Muscle layer of duodenum (tissue), 2 donors: ENCODE data around the gene TECR.
"Not testable (repeated sequence)": the region's sequence is repeated elsewhere in the genome, so short reads cannot be mapped to it uniquely, and the experiment has no call there.

Experiments
- H3K27ac ChIP-seq: one replicate; pipeline ENCODE4 v1.7.0; 2013; ENCODE audit warnings: mild to moderate bottlenecking, low read length
- H3K27me3 ChIP-seq: one replicate; pipeline ENCODE4 v1.7.0; 2013; ENCODE audit warnings: low read depth, mild to moderate bottlenecking, control low read depth, low read length
- H3K36me3 ChIP-seq, 2 donors: one replicate each; pipeline ENCODE4 v1.7.0; 2013; ENCODE audit warnings: low read length in 2 of 2, control low read depth in 1 of 2, mild to moderate bottlenecking in 1 of 2; ENCODE audit not compliant: insufficient read depth in 2 of 2, control insufficient read depth in 1 of 2
- H3K4me1 ChIP-seq, 2 donors: one replicate each; pipeline ENCODE4 v1.7.0; 2013; ENCODE audit warnings: low read length in 2 of 2, mild to moderate bottlenecking in 2 of 2, control low read depth in 1 of 2, moderate library complexity in 1 of 2; ENCODE audit not compliant: insufficient read depth in 2 of 2, control insufficient read depth in 1 of 2
- H3K4me3 ChIP-seq, 2 donors: one replicate each; pipeline ENCODE4 v1.7.0; 2013; ENCODE audit warnings: low read length in 2 of 2, low read depth in 1 of 2, mild to moderate bottlenecking in 1 of 2
- H3K9me3 ChIP-seq, 2 donors: one replicate each; pipeline ENCODE4 v1.7.0; 2013; ENCODE audit warnings: low read length in 2 of 2, control low read depth in 1 of 2, mild to moderate bottlenecking in 1 of 2; ENCODE audit not compliant: control insufficient read depth in 1 of 2
- donor health status: healthy.

The TECR gene

GRCh38 chr19:14580623-14581237 is 51.3 kb downstream of the TECR start:
- Histone ChIP-seq H3K36me3 (no peaks in the 10 kb centered on the region), H3K27ac (no peak overlapping the region), H3K4me3 (no peak overlapping the region), H3K27me3 (no peaks in the 10 kb centered on the region), H3K9me3 (no peaks in the 10 kb centered on the region), H3K4me1 (no peaks in the 10 kb centered on the region)

GRCh38 chr19:14582894-14583340 is 53.5 kb downstream of the TECR start, which contains the start of gene CLEC17A:
TSS of gene CLEC17A (plus strand) at chr19:14583084. CDS start at chr19:14583161, 77 bp downstream.
- Histone ChIP-seq H3K4me1 (no peaks in the 10 kb centered on the region), H3K36me3 (no peaks in the 10 kb centered on the region), H3K27ac (no peak within 1 kb of the TSS), H3K27me3 (no peaks in the 10 kb centered on the region), H3K9me3 (no peaks in the 10 kb centered on the region), H3K4me3 (no peak within 1 kb of the TSS)

GRCh38 chr19:14584372-14584771 is 55.0 kb downstream of the TECR start:
- H3K27ac ChIP-seq, H3K9me3 ChIP-seq, H3K4me1 ChIP-seq, H3K4me3 ChIP-seq, H3K27me3 ChIP-seq, H3K36me3 ChIP-seq: not testable (repeated sequence)

DNA sequence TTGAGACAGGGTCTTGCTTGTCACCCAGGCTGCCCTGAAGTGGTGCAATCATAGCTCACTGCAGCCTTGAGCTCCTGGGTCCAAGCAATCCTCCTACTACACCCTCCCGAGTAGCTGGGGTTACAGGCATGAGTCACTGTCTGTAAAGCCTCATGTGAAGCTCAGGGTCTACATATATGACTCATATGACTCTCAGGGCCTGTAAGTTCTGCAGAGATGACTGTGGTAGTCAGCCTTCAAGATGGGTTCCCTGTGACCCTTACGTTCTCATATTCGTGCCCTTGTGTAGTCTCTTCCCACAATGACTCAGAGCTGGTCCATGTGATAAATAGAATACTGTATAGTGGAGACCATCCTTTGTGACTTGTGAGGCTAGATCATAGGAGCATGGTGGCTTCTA is 55.8 kb downstream of the TECR start:
- H3K36me3 ChIP-seq, H3K9me3 ChIP-seq: not testable (repeated sequence)

DNA sequence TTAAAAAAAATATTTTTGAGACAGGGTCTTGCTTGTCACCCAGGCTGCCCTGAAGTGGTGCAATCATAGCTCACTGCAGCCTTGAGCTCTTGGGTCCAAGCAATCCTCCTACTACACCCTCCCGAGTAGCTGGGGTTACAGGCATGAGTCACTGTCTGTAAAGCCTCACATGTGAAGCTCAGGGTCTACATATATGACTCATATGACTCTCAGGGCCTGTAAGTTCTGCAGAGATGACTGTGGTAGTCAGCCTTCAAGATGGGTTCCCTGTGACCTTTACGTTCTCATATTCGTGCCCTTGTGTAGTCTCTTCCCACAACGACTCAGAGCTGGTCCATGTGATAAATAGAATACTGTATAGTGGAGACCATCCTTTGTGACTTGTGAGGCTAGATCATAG is 60.0 kb downstream of the TECR start:
- H3K9me3 ChIP-seq, H3K36me3 ChIP-seq, H3K27ac ChIP-seq, H3K4me3 ChIP-seq, H3K27me3 ChIP-seq, H3K4me1 ChIP-seq: not testable (repeated sequence)

More for the DNA sequence above, 55.8 kb downstream of the TECR start:
- not testable (repeated sequence) for H3K27me3 ChIP-seq, H3K27ac ChIP-seq, H3K4me3 ChIP-seq, H3K4me1 ChIP-seq

DNA sequence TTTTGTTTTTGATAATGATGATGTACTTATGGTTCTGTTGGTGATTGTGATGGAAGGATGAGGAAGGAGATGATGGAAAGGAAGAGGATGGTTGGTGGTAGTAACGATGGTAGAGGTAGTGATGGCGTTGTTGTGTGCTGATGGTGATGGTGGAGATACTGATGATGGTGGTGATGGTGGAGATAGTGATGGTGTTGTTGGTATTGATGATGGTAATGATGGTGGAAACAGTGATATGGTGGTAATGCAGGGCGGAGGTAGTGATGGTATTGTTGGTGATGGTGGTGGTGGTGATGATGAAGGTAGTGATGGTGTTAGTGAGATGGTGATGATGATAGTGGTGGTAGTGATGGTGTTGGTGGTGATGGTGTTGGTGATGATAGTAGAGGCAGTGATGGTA is 66.2 kb downstream of the TECR start:
- H3K36me3 ChIP-seq, result no peaks in the 10 kb centered on the region
- no peaks in the 10 kb centered on the region for H3K27me3 ChIP-seq
- H3K27ac ChIP-seq, result no peak overlapping the region
- H3K4me1 ChIP-seq, result no peaks in the 10 kb centered on the region
- H3K9me3 ChIP-seq, result no peaks in the 10 kb centered on the region
- no peak overlapping the region for H3K4me3 ChIP-seq

- peaks cover 0 to 9% of the 10 kb centered on the region in 2 donors for H3K9me3 ChIP-seq
- H3K36me3 ChIP-seq, result no peaks in the 10 kb centered on the region
- no peak overlapping the region for H3K4me3 ChIP-seq
- H3K27me3 ChIP-seq, result no peaks in the 10 kb centered on the region
- H3K4me1 ChIP-seq, result no peaks in the 10 kb centered on the region
- H3K27ac ChIP-seq, result no peak overlapping the region
These were observed 70.3 kb downstream of the TECR start for GRCh38 chr19:14599548-14600147.

DNA sequence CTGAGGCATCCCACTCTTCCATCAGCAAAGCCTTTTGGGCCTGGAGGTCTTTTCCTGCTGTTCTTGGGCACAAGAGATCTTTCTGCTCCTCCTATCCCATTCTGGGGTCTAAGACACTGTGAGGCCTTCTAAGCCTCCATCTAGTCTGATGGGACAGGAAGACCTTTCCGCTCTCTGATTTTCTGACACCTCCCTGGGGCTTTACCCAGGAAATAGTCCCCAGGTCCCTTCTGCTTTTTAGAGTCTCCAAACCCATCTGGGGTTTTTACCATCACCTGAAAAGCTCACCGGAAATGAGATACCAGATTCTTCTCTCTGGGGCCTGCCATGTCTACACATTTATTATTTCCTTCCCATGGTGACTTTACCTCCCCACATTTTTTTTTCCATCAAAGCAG is 74.6 kb downstream of the TECR start:
- Histone ChIP-seq H3K27me3 (no peaks in the 10 kb centered on the region), H3K4me1 (no peaks in the 10 kb centered on the region), H3K4me3 (no peak overlapping the region), H3K27ac (no peak overlapping the region), H3K9me3 (peaks cover 0 to 9% of the 10 kb centered on the region in 2 donors), H3K36me3 (no peaks in the 10 kb centered on the region)

- H3K4me1 ChIP-seq, result no peaks in the 10 kb centered on the region
- H3K27me3 ChIP-seq, result no peaks in the 10 kb centered on the region
- H3K36me3 ChIP-seq, result no peaks in the 10 kb centered on the region
- no peak overlapping the region for H3K27ac ChIP-seq
- H3K9me3 ChIP-seq, result peaks cover 0 to 9% of the 10 kb centered on the region in 2 donors
- H3K4me3 ChIP-seq, result no peak overlapping the region
These were observed 77.2 kb downstream of the TECR start for GRCh38 chr19:14606627-14607026.

GRCh38 chr19:14611051-14611450 is 81.7 kb downstream of the TECR start:
- H3K9me3 ChIP-seq, result no peaks in the 10 kb centered on the region
- no peaks in the 10 kb centered on the region for H3K4me1 ChIP-seq
- no peak overlapping the region for H3K4me3 ChIP-seq
- H3K27ac ChIP-seq, result no peak overlapping the region
- no peaks in the 10 kb centered on the region for H3K36me3 ChIP-seq
- H3K27me3 ChIP-seq, result no peaks in the 10 kb centered on the region

- not testable (repeated sequence) for H3K4me3 ChIP-seq, H3K9me3 ChIP-seq, H3K27ac ChIP-seq, H3K4me1 ChIP-seq, H3K36me3 ChIP-seq, H3K27me3 ChIP-seq
These were observed 82.8 kb downstream of the TECR start for GRCh38 chr19:14612242-14612641.

DNA sequence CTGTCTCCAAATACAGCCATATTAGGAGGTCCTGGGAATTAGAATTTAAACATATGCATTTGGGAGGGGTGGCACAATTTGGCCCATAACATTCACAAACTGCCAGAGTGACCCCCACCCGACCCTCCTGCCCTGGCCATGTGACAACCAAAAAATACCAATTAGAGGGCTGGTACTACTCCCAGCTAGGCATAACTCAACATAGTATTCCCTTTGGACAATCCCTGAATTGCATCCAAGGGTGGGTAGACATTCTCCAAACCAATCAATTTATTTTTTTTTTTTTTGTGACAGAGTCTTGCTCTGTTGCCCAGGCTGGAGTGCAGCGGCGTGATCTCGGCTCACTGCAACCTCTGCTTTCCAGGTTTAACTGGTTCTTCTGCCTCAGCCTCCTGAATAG is 83.3 kb downstream of the TECR start:
- Histone ChIP-seq H3K4me3 (no peak overlapping the region), H3K4me1 (no peaks in the 10 kb centered on the region), H3K27me3 (no peaks in the 10 kb centered on the region), H3K9me3 (no peaks in the 10 kb centered on the region), H3K36me3 (no peaks in the 10 kb centered on the region), H3K27ac (no peak overlapping the region)
